ENCODE results near the gene AVPR2. TPM values are rescaled to one million over a fixed set of nuclear protein-coding genes. Genes with fewer than 3 reads are reported as not detected.
A peak's percentile ranks its signal among the peaks of the same experiment; 100 is the strongest.

AVPR2 gene
- total RNA-seq, 6 experiments from 2014 or later, result not detected

DNA sequence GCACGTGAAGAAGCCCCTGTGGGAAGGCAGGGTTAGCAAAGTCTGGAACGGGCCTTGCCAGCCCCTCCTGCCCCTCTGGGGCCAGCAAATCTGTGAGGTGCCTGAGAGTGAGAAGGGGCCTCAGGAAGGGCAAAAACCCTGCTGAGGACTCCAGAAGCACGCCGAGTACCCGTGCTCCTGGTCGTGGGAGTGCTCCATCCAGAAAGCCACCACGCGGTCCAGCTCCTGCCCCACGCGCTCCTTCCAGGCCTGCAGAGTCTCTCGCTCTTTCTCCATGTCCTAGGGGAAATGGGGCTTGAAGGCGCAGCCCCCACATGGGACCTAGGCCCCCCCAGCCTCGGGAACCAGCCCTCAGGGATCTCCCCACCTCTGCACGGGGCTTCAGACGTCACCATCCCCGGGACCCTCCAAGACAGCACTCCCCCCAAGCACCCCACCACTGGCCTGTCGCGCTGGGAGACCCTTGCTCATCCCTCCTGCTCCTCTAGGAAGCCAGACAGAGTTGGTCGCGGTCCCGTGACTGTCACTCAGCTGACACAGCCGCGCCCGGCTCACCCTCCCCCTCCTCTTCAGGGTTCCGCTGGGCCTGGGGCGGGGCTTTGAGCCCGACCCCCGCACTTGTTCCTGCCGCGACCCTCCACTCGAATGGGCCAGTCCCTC lies 39.8 kb downstream of the AVPR2 start, which contains the start of gene RENBP:
TSS of gene RENBP (minus strand) at position 504 of the 660 bp plus-strand sequence. CDS start at position 471, 33 bp downstream.
- H3K4me3 Mint-ChIP-seq, result no peak within 1 kb of the TSS
- 0 out of 2 replicates have a peak, but pooled peaks cover 5% of the 10 kb centered on the region for H3K4me1 Mint-ChIP-seq (ENCODE audit: low read depth)
- no peaks in the 10 kb centered on the region for H3K9me3 Mint-ChIP-seq
- peaks cover 5% of the 10 kb centered on the region for H3K36me3 Mint-ChIP-seq (ENCODE audit: low read depth)
- no peaks in the 10 kb centered on the region; the same call in none of the 2 replicates for H3K27me3 Mint-ChIP-seq (ENCODE audit: insufficient read depth)
- DNase-seq, result no peak
- no peak within 1 kb of the TSS for H3K27ac Mint-ChIP-seq
- TF ChIP-seq CTCF (IDR thresholded peaks at IDR 0.05), result no peak

DNA sequence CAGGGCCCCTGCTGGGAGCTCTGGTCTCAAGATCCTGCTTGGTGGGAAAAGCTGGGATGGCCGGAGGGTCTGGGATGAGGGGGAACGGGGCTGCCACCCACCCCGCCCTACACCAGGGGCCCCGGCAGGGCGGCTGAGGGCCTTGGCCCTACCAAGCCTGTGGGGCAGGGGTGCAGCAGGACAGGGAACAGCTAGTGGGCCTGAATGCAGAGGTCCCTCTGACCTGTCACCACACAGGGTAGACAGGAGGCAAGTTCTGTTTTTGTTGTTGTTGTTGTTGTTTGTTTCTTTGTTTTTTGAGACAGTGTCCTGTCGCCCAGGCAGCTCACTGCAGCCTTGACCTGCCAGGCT lies 40.3 kb downstream of the AVPR2 start:
- no peak for TF ChIP-seq CTCF (IDR thresholded peaks at IDR 0.05)
- H3K36me3 Mint-ChIP-seq (ENCODE audit: low read depth), result peaks cover 5% of the 10 kb centered on the region
- no peaks in the 10 kb centered on the region for H3K9me3 Mint-ChIP-seq
- no peak overlapping the region for H3K27ac Mint-ChIP-seq
- DNase-seq, result no peak
- H3K4me3 Mint-ChIP-seq, result no peak overlapping the region
- H3K27me3 Mint-ChIP-seq (ENCODE audit: insufficient read depth), result no peaks in the 10 kb centered on the region; the same call in none of the 2 replicates
- H3K4me1 Mint-ChIP-seq (ENCODE audit: low read depth), result 0 out of 2 replicates have a peak, but pooled peaks cover 5% of the 10 kb centered on the region

GRCh38 chrX:153945956-153946943 lies 41.8 kb downstream of the AVPR2 start:
- no peak for DNase-seq
- Mint-ChIP-seq H3K27ac (no peak overlapping the region), H3K27me3 (ENCODE audit: insufficient read depth) (no peaks in the 10 kb centered on the region; the same call in 1 of the 2 replicates), H3K9me3 (no peaks in the 10 kb centered on the region), H3K4me1 (ENCODE audit: low read depth) (0 out of 2 replicates have a peak, but pooled peaks cover 5% of the 10 kb centered on the region), H3K36me3 (ENCODE audit: low read depth) (peaks cover 5% of the 10 kb centered on the region), H3K4me3 (no peak overlapping the region)
- TF ChIP-seq CTCF (IDR thresholded peaks at IDR 0.05), result no peak

DNA sequence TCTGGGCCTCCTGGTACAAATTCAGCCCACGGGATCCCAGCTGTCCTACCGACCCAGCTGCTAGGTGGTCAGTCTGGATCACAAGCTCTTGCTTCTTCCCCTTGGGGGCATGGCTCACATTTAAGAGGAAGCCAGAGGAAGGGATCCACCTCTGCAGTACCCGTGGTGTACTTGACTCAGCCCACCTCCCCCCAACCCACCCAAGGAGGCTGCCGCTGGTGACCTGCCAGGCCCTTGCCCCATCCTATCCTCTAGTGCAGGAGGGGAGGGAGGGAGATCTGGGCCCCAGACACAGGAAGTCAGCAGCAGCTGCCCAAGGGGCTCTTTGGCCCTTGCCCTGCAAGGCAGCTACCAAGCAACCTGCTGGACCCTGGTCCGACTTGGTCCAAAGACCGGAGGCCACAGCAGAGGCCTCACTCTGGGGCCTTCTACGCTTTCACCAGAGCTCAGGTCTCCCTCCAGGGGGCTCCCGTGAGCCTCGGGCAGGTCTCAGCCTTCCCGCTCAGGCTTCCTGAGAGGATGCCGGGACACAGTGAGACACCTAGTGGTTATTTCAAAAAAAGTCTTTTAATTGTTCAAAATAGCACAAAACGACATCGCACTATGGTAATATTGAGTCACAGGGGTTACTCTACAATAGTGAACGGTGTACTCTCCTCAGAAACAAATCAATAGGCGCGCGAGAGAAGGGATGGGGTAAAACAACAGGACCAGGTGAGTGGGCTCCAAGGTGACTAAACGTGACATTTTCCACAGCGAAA lies 42.7 kb downstream of the AVPR2 start:
- Mint-ChIP-seq H3K4me3 (peak overlapping the region; percentile 47; the same call in 1 of the 2 replicates), H3K27me3 (ENCODE audit: insufficient read depth) (no peaks in the 10 kb centered on the region; the same call in 1 of the 2 replicates), H3K4me1 (ENCODE audit: low read depth) (0 out of 2 replicates have a peak, but pooled peaks cover 5% of the 10 kb centered on the region), H3K9me3 (no peaks in the 10 kb centered on the region), H3K36me3 (ENCODE audit: low read depth) (peaks cover 5% of the 10 kb centered on the region), H3K27ac (peak overlapping the region; percentile 72)
- peak; percentile 85 for TF ChIP-seq CTCF (IDR thresholded peaks at IDR 0.05)
- DNase-seq, result peak; percentile 65

- Mint-ChIP-seq H3K27ac (no peak overlapping the region), H3K4me3 (no peak overlapping the region), H3K36me3 (ENCODE audit: low read depth) (peaks cover 5% of the 10 kb centered on the region), H3K27me3 (ENCODE audit: insufficient read depth) (no peaks in the 10 kb centered on the region; the same call in 1 of the 2 replicates), H3K4me1 (ENCODE audit: low read depth) (0 out of 2 replicates have a peak, but pooled peaks cover 5% of the 10 kb centered on the region), H3K9me3 (no peaks in the 10 kb centered on the region)
- no peak for TF ChIP-seq CTCF (IDR thresholded peaks at IDR 0.05)
- DNase-seq, result no peak
These were observed 43.6 kb downstream of the AVPR2 start for GRCh38 chrX:153948002-153948466.

All from HFFc6 (cell line).